GM12878 (cell line): Measurements from ENCODE around the gene FAAP100.

ENCODE experiments used
- BCL3 ChIP-seq: IDR thresholded peaks from 2 replicates; pipeline ENCODE4 v1.6.1; 2011; ENCODE audit warnings: borderline replicate concordance, low read depth, mild to moderate bottlenecking, moderate library complexity, low read length; ENCODE audit not compliant: insufficient read depth, poor library complexity, severe bottlenecking
- CTCF ChIP-seq, 3 experiments: IDR thresholded peaks in 2 of 3; conservative IDR thresholded peaks in 1 of 3; 2 replicates each; pipeline ENCODE4 v1.5.1; 2011; ENCODE audit warnings: low read depth in 3 of 3, low read length in 3 of 3, mild to moderate bottlenecking in 3 of 3, control low read depth in 2 of 3, moderate library complexity in 2 of 3, inconsistent platforms in 1 of 3, mixed read lengths in 1 of 3; ENCODE audit not compliant: control insufficient read depth in 2 of 3, insufficient read depth in 1 of 3; ENCODE audit errors: extremely low read depth in 1 of 3
- EZH2 ChIP-seq: IDR thresholded peaks from 2 replicates; pipeline ENCODE4 v1.6.1; 2012; ENCODE audit warnings: low read depth, mild to moderate bottlenecking, control low read depth, inconsistent platforms, low read length, borderline replicate concordance; ENCODE audit not compliant: control insufficient read depth
- FOXM1 ChIP-seq: IDR thresholded peaks from 2 replicates; pipeline ENCODE4 v1.6.1; 2012; ENCODE audit warnings: low read depth, mild to moderate bottlenecking, inconsistent platforms, low read length, moderate library complexity
- POLR2A ChIP-seq: IDR thresholded peaks from 2 replicates; pipeline ENCODE4 v1.6.1; 2011; ENCODE audit warnings: low read depth, mild to moderate bottlenecking, low read length
- RAD51 ChIP-seq: fragments of 450-650 bp; IDR thresholded peaks from 2 replicates; pipeline ENCODE4 v1.6.1; 2016; ENCODE audit warnings: moderate library complexity, mild to moderate bottlenecking, inconsistent platforms
- SP1 ChIP-seq: IDR thresholded peaks from one replicate; pipeline ENCODE4 v1.6.1; 2011; ENCODE audit warnings: low read depth, low read length
- TAF1 ChIP-seq: IDR thresholded peaks from 2 replicates; pipeline ENCODE4 v1.6.1; 2011; ENCODE audit warnings: mild to moderate bottlenecking, low read depth, low read length, borderline replicate concordance
- TF ChIP-seq, protein P1 (sequence below): IDR thresholded peaks from 2 replicates; pipeline ENCODE4 v1.6.1; 2011; ENCODE audit warnings: low read depth, low read length, improper control_type of control experiment, borderline replicate concordance

DNA sequence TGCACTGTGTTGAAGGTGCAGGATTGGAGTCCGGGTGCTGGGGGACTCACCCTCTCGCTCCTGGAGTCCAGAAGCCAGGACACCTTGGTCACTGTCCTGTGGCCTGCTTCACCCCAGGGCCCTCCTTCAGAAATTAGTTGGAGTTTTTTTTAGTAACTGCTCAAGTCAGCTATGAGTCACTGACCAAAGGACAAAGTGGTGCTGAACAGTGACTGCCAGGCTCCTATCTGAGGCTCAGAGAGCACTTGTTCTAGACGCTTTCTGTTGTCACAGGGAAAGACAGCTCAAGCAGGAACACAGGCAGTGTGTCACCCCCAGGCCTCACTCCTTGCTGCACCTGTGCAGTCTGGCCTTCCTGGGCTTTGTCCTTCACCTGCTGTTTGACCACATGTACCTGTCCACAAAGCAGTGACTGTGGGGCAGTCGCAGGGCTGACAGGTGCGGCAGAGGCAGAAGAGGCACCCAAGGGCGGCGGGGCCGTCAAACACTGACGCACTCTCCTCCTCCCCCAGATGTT is 4.1 kb upstream of the FAAP100 start:
- TF ChIP-seq CTCF (IDR thresholded peaks at IDR 0.05 in 2 of 3, conservative IDR thresholded peaks at IDR 0.05 in 1 of 3; ENCODE audit: control insufficient read depth in 2 of 3, extremely low read depth in 1 of 3, insufficient read depth in 1 of 3, low read depth in 3 of 3, low read length in 3 of 3) (no peak), SP1 (no peak), POLR2A (no peak), BCL3 (no peak), TAF1 (no peak), EZH2 (no peak), FOXM1 (no peak), RAD51 (no peak)
- TF ChIP-seq, protein P1, sequence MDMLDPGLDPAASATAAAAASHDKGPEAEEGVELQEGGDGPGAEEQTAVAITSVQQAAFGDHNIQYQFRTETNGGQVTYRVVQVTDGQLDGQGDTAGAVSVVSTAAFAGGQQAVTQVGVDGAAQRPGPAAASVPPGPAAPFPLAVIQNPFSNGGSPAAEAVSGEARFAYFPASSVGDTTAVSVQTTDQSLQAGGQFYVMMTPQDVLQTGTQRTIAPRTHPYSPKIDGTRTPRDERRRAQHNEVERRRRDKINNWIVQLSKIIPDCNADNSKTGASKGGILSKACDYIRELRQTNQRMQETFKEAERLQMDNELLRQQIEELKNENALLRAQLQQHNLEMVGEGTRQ: no peak
